HG03575 (cell line): ENCODE results near the gene PRR15L.
"Not testable (repeated sequence)": the region's sequence is repeated elsewhere in the genome, so short reads cannot be mapped to it uniquely, and the experiment has no call there.

ENCODE experiments used
- ATAC-seq: cut with Tn5 transposase; IDR thresholded peaks from one replicate; pipeline ENCODE4 v1.9.1; 2021; ENCODE audit not compliant: unreplicated experiment, insufficient number of reproducible peaks, low FRiP score; ENCODE audit errors: extremely low read depth

Gene PRR15L

DNA sequence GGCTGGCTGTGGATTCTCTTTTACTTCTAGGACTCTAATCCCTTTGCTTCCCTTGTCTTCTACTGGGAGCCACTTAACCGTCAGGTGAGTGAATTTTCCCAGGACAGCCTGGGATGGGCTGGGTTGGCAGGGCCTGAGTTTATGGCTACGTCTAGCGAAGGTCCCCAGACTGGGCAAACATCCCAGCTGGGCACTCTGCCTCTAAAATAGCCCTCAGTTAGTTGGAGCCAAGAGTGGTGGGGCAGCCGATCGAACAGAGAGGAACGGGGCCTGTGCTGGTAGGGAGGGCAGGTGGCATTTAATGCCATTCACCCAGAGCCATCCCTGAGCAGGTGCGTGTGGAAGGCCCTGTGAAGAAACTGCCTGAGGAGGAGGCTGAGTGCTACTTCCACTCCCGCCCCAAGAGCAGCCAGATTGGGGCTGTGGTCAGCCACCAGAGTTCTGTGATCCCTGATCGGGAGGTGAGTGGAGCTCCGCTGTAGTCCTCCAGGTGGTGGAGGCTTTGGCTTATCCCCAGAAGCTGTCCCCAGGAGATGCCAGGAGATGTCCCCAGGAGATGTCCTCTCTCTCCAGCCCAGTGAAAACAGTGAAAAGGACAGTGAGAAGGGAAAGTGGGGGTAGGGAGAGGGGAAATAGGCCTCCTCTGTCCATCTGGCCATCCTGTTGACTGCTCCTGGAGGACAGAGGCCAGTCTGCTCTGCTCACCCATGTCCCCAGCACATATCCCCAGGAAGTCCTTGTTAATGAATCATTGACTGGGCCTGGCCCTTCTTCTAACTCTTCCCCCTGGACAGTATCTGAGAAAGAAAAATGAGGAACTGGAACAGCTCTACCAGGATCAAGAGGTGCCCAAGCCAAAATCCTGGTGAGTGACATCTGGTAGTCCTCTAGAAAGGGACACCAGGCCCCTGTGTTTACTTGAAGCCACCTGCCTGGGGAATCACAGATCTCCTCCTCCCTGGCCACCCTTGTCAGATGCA, 11.9 kb downstream of the PRR15L start:
- no peak for ATAC-seq

DNA sequence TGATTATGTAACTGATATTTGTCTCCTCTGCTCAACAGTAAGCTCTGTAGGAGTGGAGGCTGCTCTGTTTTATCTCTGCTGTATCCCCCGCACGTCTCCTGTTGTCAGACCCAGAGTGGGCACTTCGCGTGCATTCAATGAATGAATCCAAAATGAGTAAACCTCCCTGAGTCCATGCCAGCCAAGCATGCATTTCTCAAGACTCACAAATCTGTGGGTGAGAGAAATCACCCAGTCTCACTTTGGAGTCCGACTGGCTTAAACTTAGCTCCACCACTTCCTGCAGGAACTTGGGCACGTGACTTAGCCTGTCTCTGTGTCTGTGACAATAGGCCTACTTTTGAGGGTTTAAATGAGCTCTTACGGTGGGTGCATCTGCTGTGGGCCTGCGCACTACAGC, 12.6 kb downstream of the PRR15L start:
- ATAC-seq: no peak

DNA sequence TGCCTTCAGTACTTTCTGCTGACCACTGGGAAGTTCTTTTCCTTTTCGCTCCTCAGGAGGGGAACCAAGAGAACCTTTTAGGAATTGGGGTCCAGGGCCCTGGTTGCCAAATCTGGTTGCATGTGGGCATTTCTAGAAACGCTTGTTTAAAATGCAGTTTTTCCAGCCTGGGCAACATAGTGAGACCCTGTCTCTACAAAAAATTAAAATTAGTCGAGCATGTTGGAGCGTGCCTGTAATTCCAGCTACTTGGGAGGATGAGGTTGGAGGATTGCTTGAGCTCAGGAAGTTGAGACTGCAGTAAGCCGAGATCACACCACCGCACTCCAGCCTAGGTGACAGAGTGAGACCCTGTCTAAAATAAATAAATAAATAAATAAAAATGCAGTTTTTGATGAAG, 15.1 kb downstream of the PRR15L start:
- ATAC-seq: no peak

DNA sequence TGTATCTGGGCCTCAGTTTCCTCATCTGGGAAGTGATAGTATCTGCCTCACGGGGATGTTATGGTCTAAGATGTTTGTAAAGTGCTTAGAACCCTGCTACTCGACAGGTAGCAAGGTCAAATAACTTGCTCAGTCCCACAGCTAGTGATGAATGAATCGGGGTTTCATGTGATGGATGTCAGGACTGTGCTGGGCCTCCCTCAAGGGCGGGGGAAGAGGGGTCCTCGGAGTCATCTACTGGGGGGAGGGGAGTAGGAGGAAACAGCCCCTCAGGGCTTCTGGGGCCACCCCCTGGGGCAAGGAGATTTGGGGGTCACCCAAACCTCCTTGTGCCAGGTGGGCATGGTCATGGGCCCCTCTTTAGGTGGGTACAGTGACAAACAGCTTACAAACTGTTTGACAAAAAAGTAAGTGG, 15.6 kb downstream of the PRR15L start:
- ATAC-seq: no peak

DNA sequence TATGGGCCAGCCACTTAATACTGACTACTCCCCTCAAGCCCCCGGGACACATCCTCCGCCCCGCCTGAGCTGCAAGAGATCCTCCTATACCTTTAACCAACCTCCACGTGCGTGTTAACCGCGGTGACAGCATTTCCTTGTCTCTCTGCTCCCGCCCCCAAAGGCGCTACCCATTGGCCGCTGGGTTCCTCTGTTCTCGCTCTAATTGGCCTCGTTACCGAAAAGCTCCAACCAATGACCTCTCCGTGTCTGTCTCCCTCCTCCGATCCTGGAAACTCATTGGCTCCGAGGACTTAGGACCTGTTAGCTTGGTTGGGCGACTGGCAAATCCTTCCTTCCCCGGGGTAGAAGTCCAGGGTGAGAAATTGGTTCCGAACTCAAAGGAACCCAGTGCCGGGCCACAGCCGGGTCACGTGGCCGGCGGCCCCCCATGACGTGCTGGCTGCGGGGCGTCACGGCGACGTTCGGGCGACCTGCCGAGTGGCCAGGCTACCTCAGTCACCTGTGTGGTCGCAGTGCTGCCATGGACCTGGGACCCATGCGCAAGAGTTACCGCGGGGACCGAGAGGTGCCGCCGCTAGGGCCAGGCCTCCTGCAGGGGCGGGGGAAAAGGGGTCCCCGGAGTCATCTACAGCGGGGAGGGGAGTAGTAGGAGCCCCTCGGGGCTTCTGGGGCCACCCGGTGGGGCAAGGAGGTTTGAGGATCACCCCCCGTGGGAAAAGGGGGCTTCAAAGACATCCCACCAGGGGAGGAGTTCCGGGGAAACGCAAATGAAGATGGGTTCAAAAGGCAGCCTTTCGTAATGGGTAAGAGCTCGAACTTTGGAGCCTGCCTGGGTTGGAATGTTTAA, 16.2 kb downstream of the PRR15L start, which contains the start of gene PNPO:
Gene PNPO, plus strand, starts transcription at position 326 of the 850 bp plus-strand sequence. Its CDS starts 105 bp downstream, at position 431.
- ATAC-seq: peak; percentile 74

DNA sequence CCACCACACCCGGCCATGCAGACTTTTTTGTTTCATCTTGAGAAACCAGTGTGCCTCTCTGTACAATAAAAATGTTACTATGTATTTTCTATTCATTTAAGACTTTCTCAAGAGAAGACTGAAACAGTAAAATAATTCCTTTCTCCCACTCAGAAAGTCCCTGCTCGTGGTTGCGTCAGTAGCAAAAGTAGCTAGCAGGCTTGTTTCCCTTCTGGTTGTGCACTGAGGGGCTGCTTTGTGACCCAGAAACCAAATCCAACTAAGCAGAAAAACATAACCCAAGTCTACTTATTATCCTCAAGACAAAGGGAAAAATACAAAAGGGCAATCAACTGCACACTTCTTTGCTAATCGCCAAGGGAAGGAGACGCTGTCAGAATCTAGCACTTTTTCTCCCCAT, 19.7 kb downstream of the PRR15L start:
- ATAC-seq: no peak

DNA sequence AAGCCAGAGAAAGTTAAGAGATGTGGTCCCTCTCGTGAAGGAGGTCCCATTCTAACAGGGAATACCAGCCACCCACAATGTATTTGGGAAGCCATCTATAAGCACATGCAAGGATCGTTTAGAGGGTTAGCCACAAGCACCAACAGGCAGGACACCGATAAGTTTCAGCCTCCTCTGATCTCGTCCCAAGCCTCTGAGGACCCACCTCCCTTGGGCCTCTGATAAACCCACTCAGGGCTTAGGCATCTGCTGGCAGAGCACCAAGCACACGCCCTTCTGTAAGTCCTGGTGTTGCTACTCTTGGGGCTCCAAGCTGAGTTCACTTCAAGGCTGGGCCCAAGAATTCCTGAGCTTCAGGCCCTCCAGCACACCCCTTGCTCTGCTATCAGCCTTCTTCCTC, 21.7 kb downstream of the PRR15L start:
- no peak for ATAC-seq

DNA sequence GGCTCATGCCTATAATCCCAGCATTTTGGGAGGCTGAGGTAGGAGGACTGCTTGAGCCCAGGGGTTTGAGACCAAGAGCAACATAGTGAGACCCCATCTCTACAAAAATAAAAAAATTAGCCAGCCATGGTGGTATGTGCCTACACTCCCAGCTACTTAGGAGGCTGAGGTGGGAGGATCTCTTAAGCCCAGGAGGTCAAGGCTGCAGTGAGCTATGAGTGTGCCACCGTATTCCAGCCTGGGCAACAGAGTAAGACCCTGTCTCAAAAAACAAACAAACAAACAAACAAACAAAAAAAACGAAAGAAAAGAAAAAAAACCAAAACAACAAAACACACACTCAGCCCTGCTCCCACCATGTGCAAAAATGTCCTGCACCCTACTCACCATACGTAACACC, 22.2 kb downstream of the PRR15L start:
- ATAC-seq: not testable (repeated sequence)

DNA sequence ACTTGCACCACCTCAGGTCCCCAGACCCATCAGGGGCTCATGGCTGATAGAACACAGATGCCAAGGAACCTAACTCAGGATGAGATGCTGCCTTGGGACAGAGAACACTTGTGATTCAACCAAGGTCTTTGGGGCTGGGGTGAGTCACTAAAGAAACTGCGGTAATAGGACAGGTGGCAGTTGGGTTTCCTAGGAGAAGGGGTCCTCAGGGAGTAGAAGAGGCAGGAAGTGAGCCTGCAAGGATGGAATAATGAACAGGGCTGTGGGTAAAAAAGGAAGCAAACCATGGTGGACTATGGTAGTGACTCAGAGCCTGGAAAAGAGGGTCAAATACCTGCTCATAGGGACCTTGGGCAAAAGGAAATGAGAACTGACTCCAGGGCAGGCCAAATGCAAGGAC, 22.8 kb downstream of the PRR15L start:
- no peak for ATAC-seq

DNA sequence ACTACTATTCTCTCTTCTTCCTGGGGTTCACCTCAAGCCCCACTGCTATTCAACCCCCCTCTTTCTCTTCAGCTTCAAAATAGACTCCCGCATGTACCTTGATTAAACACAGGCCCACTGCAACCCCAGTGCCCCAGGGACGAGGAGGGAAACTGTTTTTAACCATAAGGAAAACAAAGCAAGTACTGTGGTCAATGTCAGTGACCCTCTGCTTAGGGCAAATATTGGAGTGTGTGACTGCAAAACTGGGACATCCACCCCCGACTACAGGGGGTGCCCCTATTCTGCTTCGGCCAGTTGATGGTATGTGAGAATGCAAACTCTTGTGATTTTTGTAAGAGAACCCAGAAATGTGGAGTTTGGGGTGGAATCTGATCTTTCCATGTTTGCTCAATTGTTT, 25.8 kb downstream of the PRR15L start:
- no peak for ATAC-seq

DNA sequence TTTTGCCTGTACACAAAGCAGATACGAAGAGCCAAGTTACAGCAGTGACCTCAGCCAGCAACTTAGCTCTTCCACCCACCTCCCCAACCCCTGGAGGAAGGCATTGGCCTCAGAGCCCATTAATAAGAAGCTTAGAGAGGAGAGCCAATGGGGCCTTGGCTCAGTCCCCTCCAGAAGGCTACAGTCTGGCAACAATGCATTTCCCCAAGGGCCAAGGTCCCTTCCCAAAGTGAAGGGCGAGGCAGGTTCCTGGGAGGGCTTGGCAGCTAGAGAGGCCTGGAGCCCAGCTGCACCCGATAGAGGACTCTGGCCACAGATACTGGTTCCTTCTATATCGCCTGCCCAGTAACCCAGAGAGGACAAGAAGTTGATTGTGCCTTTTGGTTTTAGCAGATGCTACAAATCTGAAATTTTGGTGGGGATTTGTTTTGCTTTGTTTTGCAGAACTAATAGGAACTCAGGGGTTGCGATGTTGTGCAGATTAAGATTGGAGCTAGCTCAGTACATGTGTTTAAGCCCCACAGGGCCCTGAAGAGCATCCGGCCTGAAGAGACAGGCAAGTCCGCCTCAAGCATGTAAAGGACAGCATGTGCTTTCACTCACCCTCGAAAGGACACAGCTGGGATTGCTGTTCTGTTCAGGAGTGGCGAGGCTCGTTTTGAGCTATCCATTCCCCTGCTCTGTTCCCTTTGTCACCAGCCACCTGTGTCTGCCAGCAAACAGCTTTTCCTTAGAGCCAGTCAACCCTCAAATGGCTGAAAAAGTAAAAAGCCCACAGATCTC, 28.3 kb downstream of the PRR15L start:
- no peak for ATAC-seq

DNA sequence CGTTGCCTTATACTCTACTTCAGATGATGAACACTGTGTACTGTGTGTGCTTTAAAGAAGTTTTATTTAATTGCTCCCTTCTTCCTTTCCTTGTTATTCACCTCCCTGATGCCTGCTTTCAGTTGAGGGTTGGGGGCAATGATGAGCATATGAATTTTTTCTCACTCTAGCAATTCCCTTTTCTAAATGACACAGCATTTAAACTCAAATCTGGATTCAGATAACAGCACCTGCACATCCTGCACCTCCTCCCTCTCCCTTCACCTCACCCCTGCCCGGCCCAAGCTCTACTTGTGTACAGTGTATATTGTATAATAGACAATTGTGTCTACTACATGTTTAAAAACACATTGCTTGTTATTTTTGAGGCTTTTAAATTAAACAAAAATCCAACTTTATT, 29.3 kb downstream of the PRR15L start:
- no peak for ATAC-seq

DNA sequence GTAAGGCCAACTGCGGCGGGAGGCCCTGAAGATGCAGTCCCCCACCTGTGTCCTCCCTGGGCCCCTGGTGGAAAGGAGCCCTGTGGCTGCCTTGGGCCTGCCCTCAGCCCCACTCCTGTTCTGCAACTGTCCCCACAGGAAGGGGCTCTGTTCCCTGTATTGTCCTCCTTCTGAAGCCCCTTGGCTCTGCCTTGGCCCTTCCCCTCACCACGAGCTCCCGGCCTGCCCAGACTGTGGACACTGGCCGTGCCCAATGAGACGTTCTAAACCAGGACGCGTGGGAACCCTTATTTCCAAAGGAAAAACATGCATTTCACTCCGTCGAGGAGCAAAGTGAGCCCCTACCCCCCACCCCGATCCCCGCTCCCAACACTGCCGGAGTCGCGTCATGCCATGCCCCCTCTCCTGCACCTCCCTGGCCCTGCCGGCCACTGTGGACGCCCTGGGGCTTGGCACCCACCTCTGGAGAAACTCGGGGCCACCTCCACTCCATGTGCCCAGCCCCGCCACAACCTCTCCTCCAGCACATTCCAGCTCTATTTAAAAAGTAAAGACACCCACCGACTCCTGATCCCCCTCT, 29.8 kb downstream of the PRR15L start:
- no peak for ATAC-seq

DNA sequence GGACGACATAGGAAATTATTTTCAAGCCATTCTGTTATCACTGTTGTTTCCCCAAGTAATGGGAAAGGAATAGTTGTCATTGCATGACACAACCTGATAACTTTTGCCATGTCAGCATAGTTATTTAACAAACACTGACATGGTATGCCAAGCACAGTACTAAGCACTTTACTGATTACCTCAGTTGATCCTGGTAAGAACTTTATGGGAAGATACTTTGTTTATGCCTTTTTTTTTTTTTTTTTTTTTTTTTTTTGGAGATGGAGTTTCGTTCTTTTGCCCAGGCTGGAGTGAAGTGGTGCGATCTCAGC, 32.0 kb downstream of the PRR15L start:
- no peak for ATAC-seq

DNA sequence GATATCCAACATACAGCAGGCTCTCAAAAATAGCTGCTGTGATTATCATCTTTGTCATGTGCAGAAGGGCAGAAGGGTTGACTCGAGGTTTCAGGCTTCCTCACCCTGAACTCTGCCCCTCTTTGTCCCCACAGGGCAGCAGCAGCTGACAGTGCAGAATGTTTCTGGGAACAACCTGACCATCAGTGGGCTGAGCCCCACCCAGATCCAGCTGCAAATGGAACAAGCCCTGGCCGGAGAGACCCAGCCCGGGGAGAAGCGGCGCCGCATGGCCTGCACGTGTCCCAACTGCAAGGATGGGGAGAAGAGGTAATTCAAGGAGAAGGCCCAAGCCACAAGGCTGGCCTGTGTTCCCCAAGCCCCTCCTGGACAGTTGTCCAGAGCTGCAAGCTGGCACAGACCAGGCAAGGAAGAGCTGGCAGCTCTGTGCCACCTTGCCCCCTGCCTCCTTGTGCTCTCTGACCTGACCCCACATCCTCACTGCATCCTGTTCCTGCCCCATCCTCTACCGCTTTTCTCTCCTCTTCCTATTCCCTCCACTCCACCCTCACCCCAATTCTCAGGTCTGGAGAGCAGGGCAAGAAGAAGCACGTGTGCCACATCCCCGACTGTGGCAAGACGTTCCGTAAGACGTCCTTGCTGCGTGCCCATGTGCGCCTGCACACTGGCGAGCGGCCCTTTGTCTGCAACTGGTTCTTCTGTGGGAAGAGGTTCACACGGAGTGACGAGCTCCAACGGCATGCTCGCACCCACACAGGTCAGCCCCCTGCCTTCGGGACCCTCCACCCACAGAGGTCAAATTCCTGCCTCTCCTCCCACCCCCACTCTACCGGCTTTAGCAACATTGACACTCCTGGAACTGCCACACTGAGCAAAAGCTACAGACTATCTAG, 32.7 kb downstream of the PRR15L start:
- no peak for ATAC-seq

DNA sequence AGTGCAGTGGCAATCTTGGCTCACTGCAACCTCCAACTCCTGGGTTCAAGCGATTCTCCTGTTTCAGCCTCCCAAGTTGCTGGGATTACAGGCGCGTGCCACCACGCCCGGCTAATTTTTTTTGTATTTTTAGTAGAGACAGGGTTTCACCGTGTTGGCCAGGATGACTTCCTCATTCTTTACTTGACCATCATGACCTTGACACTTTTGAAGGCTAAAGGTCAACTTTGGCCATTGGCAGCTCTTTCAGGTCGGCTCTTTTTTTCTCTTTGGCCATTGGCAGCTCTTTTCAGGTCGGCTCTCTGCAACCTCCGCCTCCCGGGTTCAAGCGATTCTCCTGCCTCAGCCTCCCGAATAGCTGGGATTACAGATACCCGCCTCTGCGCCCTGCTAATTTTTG, 37.8 kb downstream of the PRR15L start:
- not testable (repeated sequence) for ATAC-seq

DNA sequence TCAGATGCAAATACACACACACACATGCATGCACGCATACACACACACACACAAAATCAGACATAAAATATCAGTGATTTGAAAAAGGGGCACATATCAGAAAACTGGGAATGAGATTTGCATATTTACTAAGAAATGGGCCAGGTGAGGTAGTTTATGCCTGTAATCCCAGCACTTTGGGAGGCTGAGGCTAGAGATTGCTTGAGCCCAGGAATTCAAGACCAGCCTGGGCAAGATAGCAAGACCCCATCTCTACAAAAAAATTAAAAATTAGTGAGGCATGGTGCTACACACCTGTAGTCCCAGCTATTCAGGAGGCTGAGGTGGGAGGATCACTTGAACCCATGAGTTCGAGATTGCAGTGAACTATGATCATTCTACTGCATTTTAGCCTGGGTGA, 38.7 kb downstream of the PRR15L start:
- ATAC-seq: no peak

DNA sequence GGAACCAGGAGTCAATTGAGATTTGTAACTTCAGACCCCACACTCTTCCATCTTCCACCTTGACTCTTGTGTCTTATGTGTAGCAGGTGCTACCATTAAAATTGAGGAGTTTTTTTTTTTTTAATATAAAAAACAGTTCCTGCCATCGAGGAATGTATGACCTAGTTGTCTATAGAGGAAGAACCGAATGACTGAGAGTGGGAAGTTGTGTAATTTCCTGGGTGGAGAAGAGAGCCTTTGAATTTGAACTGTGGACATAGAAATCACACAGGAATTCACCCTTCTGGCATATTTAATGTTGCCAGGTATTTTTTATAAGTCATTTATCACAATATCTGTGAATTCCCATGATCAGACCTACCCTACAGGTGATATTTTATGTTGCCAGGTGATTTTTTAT, 39.7 kb downstream of the PRR15L start:
- no peak for ATAC-seq
